ENCODE data around the gene SPACA7. TPM values are rescaled to one million over a fixed set of nuclear protein-coding genes. Genes with fewer than 3 reads are reported as not detected.

The SPACA7 gene
- total RNA-seq, 2 experiments from 2014 or later: not detected

GRCh38 chr13:112483299-112483698 is 107.1 kb downstream of the SPACA7 start:
- CTCF ChIA-PET: no interaction called here
- Mint-ChIP-seq H3K9me3 (ENCODE audit: low read depth) (no peaks in the 10 kb centered on the region), H3K4me1 (peaks cover 4% of the 10 kb centered on the region), H3K27me3 (no peaks in the 10 kb centered on the region), H3K27ac (no peak overlapping the region), H3K36me3 (peaks cover 26% of the 10 kb centered on the region), H3K4me3 (no peak overlapping the region)
- DNase-seq: no peak
- no peak for ATAC-seq

Other genes with a start within 250 kb of the SPACA7 start
- 10 to 100 TPM; 53.0 to 69.7 TPM for gene TUBGCP3, start 211.8 kb downstream of the SPACA7 start, total RNA-seq